Lower lobe of right lung (tissue), 2 donors: ENCODE data around the gene SENP1. TPM values are rescaled to one million over a fixed set of nuclear protein-coding genes. Genes with fewer than 3 reads are reported as not detected.

Source experiments
- ATAC-seq, 2 donors: fragments of 200-7000 bp; cut with Tn5 transposase; one replicate each; pipeline ENCODE4 v1.9.1; 2020 to 2022; ENCODE audit warnings: mild to moderate bottlenecking in 2 of 2, moderate library complexity in 2 of 2
- DNase-seq: peaks from one replicate; pipeline ENCODE4 v3.0.0-alpha.2; 2020
- H3K27ac ChIP-seq: fragments of 200-600 bp; one replicate; pipeline ENCODE4 v1.8.0; 2022
- H3K27me3 ChIP-seq: fragments of 200-600 bp; one replicate; pipeline ENCODE4 v1.8.0; 2022; ENCODE audit warnings: low read depth
- H3K36me3 ChIP-seq: fragments of 200-600 bp; one replicate; pipeline ENCODE4 v1.8.0; 2022; ENCODE audit warnings: mild to moderate bottlenecking
- H3K4me1 ChIP-seq: fragments of 200-600 bp; one replicate; pipeline ENCODE4 v1.8.0; 2022
- H3K4me3 ChIP-seq: fragments of 200-600 bp; one replicate; pipeline ENCODE4 v1.8.0; 2022; ENCODE audit warnings: mild to moderate bottlenecking
- H3K9me3 ChIP-seq: fragments of 200-600 bp; one replicate; pipeline ENCODE4 v1.8.0; 2022
- intact Hi-C: fragments of 100-400 bp; cut with DNase I; formaldehyde crosslinking; loops from one replicate; pipeline ENCODE4 v1.11.0; 2022
- total RNA-seq: library from RNA; stranded (reverse); fragmentation: NEBNext Ultra II Directional; extraction: Animal tissue kit (Norgen Biotek cat#: 25700); gene quantifications from one replicate; pipeline ENCODE4 v1.2.1, GENCODE V29; 2021
- TF ChIP-seq, protein P1 (sequence below): fragments of 200-600 bp; IDR thresholded peaks from one replicate; pipeline ENCODE4 v1.8.0; 2022; ENCODE audit warnings: antibody characterized with exemption, mild to moderate bottlenecking
- donor health status: DM: no; HTN: yes; CAD: no; lungs with severe emphysema.

The SENP1 gene
- total RNA-seq, 1 donor from 2014 or later = 17.2 TPM

DNA sequence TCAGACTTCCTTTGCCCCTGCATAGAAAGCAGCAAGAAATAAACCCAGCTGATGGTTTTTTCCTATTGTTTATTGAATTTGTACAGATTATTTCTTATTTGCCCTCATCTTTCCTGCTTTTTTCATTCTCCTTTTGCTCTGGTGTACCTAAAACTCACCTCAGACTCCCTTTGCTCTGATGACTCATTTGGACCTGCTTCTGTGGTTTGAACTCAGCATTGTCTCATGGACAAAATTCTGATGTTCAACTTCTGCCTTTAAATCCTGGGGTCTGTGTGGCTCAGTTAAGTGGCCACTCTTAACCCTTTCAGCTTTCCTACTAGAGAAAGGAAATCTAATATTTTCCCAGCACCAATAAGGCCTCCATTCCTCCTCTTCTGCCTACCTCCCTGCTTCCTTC, 3.5 kb upstream of the SENP1 start:
- Histone ChIP-seq H3K9me3 (no peaks in the 10 kb centered on the region), H3K36me3 (no peaks in the 10 kb centered on the region), H3K27ac (no peak overlapping the region), H3K4me3 (no peak overlapping the region), H3K27me3 (no peaks in the 10 kb centered on the region), H3K4me1 (peaks cover 17% of the 10 kb centered on the region)
- DNase-seq (no peak), ATAC-seq (no peak)
- intact Hi-C loops = no loop called here
- TF ChIP-seq, protein P1, sequence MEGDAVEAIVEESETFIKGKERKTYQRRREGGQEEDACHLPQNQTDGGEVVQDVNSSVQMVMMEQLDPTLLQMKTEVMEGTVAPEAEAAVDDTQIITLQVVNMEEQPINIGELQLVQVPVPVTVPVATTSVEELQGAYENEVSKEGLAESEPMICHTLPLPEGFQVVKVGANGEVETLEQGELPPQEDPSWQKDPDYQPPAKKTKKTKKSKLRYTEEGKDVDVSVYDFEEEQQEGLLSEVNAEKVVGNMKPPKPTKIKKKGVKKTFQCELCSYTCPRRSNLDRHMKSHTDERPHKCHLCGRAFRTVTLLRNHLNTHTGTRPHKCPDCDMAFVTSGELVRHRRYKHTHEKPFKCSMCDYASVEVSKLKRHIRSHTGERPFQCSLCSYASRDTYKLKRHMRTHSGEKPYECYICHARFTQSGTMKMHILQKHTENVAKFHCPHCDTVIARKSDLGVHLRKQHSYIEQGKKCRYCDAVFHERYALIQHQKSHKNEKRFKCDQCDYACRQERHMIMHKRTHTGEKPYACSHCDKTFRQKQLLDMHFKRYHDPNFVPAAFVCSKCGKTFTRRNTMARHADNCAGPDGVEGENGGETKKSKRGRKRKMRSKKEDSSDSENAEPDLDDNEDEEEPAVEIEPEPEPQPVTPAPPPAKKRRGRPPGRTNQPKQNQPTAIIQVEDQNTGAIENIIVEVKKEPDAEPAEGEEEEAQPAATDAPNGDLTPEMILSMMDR = no peak

DNA sequence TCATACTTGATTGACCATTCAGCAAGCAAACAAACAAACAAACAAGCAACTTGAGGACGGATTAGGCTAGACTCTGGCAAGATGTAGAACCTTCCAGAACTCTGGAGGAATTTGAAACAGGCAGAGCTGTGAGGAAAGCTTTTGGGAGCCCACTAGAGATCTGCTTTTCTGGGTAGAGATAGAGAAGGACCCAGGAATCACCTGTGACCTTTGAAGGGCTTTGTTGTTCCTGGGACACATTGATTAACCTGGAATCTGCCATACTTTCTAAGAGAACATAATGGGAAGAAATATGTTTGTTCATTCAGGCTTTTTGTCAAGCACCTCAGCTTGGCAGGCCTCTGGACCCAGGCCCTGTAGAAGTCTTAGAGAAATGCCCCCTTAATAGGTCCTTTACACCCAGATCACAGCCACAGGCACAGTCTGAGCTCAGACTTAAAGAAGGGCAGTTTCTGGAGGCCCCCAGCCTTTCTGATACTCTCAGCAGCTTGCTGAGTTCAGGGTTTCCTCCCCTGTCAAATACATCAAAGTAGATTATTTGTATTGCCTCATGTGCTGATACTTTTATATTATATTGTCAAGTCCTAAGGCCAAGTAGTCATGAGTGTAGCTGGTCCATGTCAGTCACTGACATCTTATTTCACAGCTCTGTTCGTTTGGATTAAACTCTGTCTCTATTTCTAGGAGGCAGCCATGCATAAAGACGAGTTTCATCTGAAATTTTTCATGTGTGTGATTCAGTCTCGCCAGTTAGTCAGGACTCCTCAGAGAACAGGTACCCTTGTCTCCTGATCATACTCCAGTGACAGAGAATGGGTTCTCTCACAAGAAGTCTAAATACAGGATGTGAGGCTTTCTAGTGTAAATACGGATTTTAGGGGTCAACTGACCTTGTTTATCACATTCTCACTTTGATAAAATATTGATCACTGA, 1.1 kb upstream of the SENP1 start:
- intact Hi-C loops = no loop called here
- Histone ChIP-seq H3K9me3 (no peaks in the 10 kb centered on the region), H3K4me3 (peak overlapping the region; percentile 95), H3K4me1 (peaks cover 18% of the 10 kb centered on the region), H3K36me3 (no peaks in the 10 kb centered on the region), H3K27me3 (no peaks in the 10 kb centered on the region), H3K27ac (peak overlapping the region; percentile 94)
- TF ChIP-seq, protein P1 = no peak
- no peak for ATAC-seq
- DNase-seq = no peak

DNA sequence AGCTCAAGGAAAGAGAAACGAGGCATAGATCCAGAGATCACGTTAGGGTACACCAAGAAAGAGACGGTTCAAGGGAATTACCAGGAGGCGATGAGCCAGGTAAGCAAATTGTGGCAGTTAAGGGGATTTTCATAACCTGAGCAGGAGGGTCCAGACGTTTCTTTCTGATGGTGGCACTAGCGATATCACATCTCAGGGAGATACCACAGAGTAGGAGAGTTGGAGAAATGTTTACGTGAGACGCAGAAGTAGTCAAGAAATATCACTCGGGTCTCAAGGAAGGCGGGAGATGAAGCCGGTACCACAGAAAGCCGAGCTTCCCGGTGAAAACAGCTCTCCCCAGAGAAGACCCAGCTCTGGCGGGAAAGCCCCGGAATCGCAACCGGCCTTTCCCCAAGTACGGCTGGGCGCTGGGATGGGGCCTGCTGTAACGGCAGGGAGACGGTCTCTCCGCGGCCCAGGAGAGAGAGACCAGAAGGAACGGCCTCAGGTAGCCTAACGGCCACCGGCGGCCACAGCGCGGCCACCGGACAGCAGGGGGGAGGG, 485 bp downstream of the SENP1 start:
- no peaks in the 10 kb centered on the region for H3K36me3 ChIP-seq
- ATAC-seq = peak in 1 of 2 donors; percentile 20
- intact Hi-C loops = no loop called here
- no peaks in the 10 kb centered on the region for H3K9me3 ChIP-seq
- H3K27me3 ChIP-seq = no peaks in the 10 kb centered on the region
- no peak for DNase-seq
- H3K4me1 ChIP-seq = peaks cover 18% of the 10 kb centered on the region
- TF ChIP-seq, protein P1 = no peak
- peak overlapping the region; percentile 94 for H3K27ac ChIP-seq
- H3K4me3 ChIP-seq = peak overlapping the region; percentile 95

DNA sequence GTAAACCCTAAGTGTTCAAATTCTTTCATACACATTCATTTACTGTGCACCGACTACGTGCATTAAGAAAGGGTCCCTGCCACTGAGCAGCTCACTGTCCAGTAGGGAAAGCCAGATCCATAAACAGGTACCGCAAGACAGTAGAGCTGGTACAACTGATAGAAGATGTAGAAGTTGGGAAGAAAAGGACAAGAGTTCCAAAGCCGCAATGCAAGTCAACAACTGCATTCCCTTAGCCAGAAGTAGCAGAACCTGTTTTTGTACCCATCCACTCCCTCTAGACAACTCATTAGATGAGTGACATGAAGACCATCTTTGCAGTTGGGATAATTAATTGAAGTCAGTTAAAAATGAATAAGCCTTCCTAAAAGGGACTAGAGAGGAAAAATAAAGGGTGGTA, 1.3 kb downstream of the SENP1 start:
- H3K36me3 ChIP-seq = no peaks in the 10 kb centered on the region

DNA sequence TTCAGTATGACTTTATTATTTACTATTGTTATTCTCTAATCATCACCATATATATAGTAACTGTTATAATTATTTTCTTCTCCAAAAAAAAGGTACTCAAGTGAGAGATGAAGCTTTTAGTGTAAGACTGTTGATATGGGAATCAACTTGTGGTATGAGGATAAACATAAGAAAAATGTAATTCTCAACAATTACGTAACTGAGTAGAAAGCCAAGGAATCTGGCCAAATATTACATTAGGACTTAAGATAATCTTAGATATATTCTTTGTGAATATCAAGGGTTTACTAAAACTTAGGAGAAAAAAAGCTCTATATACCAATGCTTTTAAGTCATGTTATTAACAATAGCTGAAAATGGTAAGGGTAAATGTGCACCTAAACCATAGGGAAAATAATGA, 13.3 kb downstream of the SENP1 start:
- H3K27ac ChIP-seq = no peak overlapping the region
- no peaks in the 10 kb centered on the region for H3K9me3 ChIP-seq
- intact Hi-C loops = no loop called here
- no peaks in the 10 kb centered on the region for H3K27me3 ChIP-seq
- TF ChIP-seq, protein P1 = no peak
- ATAC-seq = no peak
- H3K4me3 ChIP-seq = no peak overlapping the region
- no peak for DNase-seq
- H3K4me1 ChIP-seq = no peaks in the 10 kb centered on the region
- H3K36me3 ChIP-seq = peaks cover 86% of the 10 kb centered on the region

More for the DNA sequence above, 1.3 kb downstream of the SENP1 start:
- peaks cover 18% of the 10 kb centered on the region for H3K4me1 ChIP-seq
- H3K27me3 ChIP-seq = no peaks in the 10 kb centered on the region
- H3K4me3 ChIP-seq = peak overlapping the region; percentile 95
- ATAC-seq (no peak), DNase-seq (no peak)
- no peaks in the 10 kb centered on the region for H3K9me3 ChIP-seq
- H3K27ac ChIP-seq = no peak overlapping the region
- TF ChIP-seq, protein P1 = no peak
- intact Hi-C loops = no loop called here
